HEK293T (cell line): Measurements from ENCODE around the gene CUEDC1.

ENCODE experiments used
- CTCF ChIA-PET: fragments of 350-600 bp; formaldehyde crosslinking; extraction: SDS; loops from one replicate; lab custom pipeline; 2021; ENCODE audit warnings: antibody characterized with exemption, inconsistent platforms; lab: Yijun Ruan, JAX
- POLR2A ChIA-PET: fragments of 350-600 bp; formaldehyde crosslinking; extraction: SDS; loops from one replicate; lab custom pipeline; 2020; ENCODE audit warnings: antibody characterized with exemption, inconsistent platforms; lab: Yijun Ruan, JAX
- DNase-seq: peaks from one replicate; pipeline ENCODE4 v3.0.0; 2012; ENCODE audit warnings: mixed read lengths; ENCODE audit errors: extremely low spot score
- ARNT ChIP-seq: fragments of 450-650 bp; IDR thresholded peaks from 2 replicates; pipeline ENCODE4 v1.6.1; 2017; ENCODE audit warnings: mild to moderate bottlenecking
- BHLHE40 ChIP-seq: fragments of 450-650 bp; IDR thresholded peaks from 2 replicates; pipeline ENCODE4 v1.6.1; 2016; ENCODE audit warnings: mild to moderate bottlenecking, moderate library complexity, borderline replicate concordance
- CTBP1 ChIP-seq: fragments of 450-650 bp; IDR thresholded peaks from 2 replicates; pipeline ENCODE4 v1.6.1; 2016; ENCODE audit warnings: borderline replicate concordance
- ELF4 ChIP-seq: fragments of 450-650 bp; IDR thresholded peaks from 2 replicates; pipeline ENCODE4 v1.6.1; 2017; ENCODE audit warnings: antibody characterized with exemption
- FOXA1 ChIP-seq: fragments of 450-650 bp; IDR thresholded peaks from 2 replicates; pipeline ENCODE4 v1.6.1; 2016; ENCODE audit warnings: mild to moderate bottlenecking
- FOXK2 ChIP-seq: fragments of 450-650 bp; IDR thresholded peaks from 2 replicates; pipeline ENCODE4 v1.6.1; 2016; ENCODE audit warnings: mild to moderate bottlenecking
- FOXM1 ChIP-seq: fragments of 450-650 bp; IDR thresholded peaks from 2 replicates; pipeline ENCODE4 v1.6.1; 2017; ENCODE audit warnings: mild to moderate bottlenecking, borderline replicate concordance
- HDGF ChIP-seq: fragments of 450-650 bp; IDR thresholded peaks from 2 replicates; pipeline ENCODE4 v1.6.1; 2017; ENCODE audit warnings: antibody characterized with exemption, borderline replicate concordance
- L3MBTL2 ChIP-seq: fragments of 450-650 bp; conservative IDR thresholded peaks from 2 replicates; pipeline ENCODE4 v1.6.1; 2016; ENCODE audit warnings: mild to moderate bottlenecking
- LEF1 ChIP-seq: fragments of 450-650 bp; IDR thresholded peaks from 2 replicates; pipeline ENCODE4 v1.6.1; 2017; ENCODE audit warnings: mild to moderate bottlenecking, borderline replicate concordance
- NFRKB ChIP-seq: fragments of 450-650 bp; IDR thresholded peaks from 2 replicates; pipeline ENCODE4 v1.6.1; 2016; ENCODE audit warnings: mild to moderate bottlenecking, moderate library complexity
- PKNOX1 ChIP-seq: fragments of 450-650 bp; IDR thresholded peaks from 2 replicates; pipeline ENCODE4 v1.6.1; 2016
- SP1 ChIP-seq: fragments of 450-650 bp; IDR thresholded peaks from 2 replicates; pipeline ENCODE4 v1.6.1; 2017
- SUZ12 ChIP-seq: fragments of 450-650 bp; IDR thresholded peaks from 2 replicates; pipeline ENCODE4 v1.6.1; 2016; ENCODE audit warnings: mild to moderate bottlenecking
- TARDBP ChIP-seq: fragments of 450-650 bp; IDR thresholded peaks from 2 replicates; pipeline ENCODE4 v1.6.1; 2016
- ZNF384 ChIP-seq: fragments of 450-650 bp; IDR thresholded peaks from 2 replicates; pipeline ENCODE4 v1.6.1; 2016

Gene CUEDC1

GRCh38 chr17:57855391-57856035 is 99.7 kb downstream of the CUEDC1 start:
- POLR2A ChIA-PET = interaction anchor here (0.9 to 2.0 kb wide), 3 partner anchors 130 to 152 kb away, joined by 4 to 10 read pairs (median 5); partner anchors contain the start of gene SRSF1
- TF ChIP-seq FOXA1 (no peak), PKNOX1 (no peak), LEF1 (no peak), ARNT (no peak), FOXK2 (no peak), CTBP1 (no peak), SP1 (no peak), BHLHE40 (no peak), HDGF (no peak), ELF4 (no peak), L3MBTL2 (no peak), FOXM1 (no peak), ZNF384 (no peak), TARDBP (no peak)
- DNase-seq = no peak
- CTCF ChIA-PET = interaction anchor here (1.6 to 7.6 kb wide), 2 partner anchors 22 to 141 kb away, joined by 5 to 84 read pairs; no protein-coding TSS in a partner anchor

GRCh38 chr17:57853695-57854094 is 101.5 kb downstream of the CUEDC1 start:
- ChIA-PET POLR2A (interaction anchor here (2.0 kb wide), 1 partner anchor 153 kb away, joined by 10 read pairs; the partner anchor contains the start of gene SRSF1), CTCF (interaction anchor here (7.6 kb wide), 1 partner anchor 143 kb away, joined by 84 read pairs; no protein-coding TSS in a partner anchor)
- DNase-seq = no peak
- TF ChIP-seq PKNOX1 = no peak
- no peak for TF ChIP-seq BHLHE40
- TF ChIP-seq HDGF = no peak
- no peak for TF ChIP-seq L3MBTL2
- TF ChIP-seq SUZ12 = no peak
- TF ChIP-seq ELF4 = no peak

GRCh38 chr17:57852955-57853328 is 102.3 kb downstream of the CUEDC1 start:
- CTCF ChIA-PET = interaction anchor here (0.8 to 2.2 kb wide), 3 partner anchors 69 to 283 kb away, joined by 3 to 10 read pairs (median 3); no protein-coding TSS in a partner anchor
- no peak for DNase-seq
- TF ChIP-seq CTBP1 = no peak
- TF ChIP-seq FOXK2 = no peak
- TF ChIP-seq HDGF = no peak
- TF ChIP-seq FOXA1 = no peak
- TF ChIP-seq SP1 = no peak
- no peak for TF ChIP-seq NFRKB
- no peak for TF ChIP-seq PKNOX1
- TF ChIP-seq L3MBTL2 = no peak
- TF ChIP-seq BHLHE40 = no peak
- no peak for TF ChIP-seq SUZ12
- no peak for TF ChIP-seq TARDBP
- TF ChIP-seq ARNT = no peak
- no peak for TF ChIP-seq ELF4
- no peak for TF ChIP-seq FOXM1
- TF ChIP-seq ZNF384 = no peak
- POLR2A ChIA-PET = interaction anchor here (1.0 kb wide), 1 partner anchor 154 kb away, joined by 4 read pairs; the partner anchor contains the start of gene SRSF1

- TF ChIP-seq FOXM1 (no peak), LEF1 (no peak)
- DNase-seq = no peak
- ChIA-PET POLR2A (interaction anchor here (0.8 to 3.3 kb wide), 7 partner anchors 22 to 262 kb away, joined by 3 to 25 read pairs (median 4); partner anchors contain the start of gene SRSF1), CTCF (interaction anchor here (0.8 to 2.2 kb wide), 3 partner anchors 68 to 284 kb away, joined by 3 to 10 read pairs (median 3); no protein-coding TSS in a partner anchor)
Observed at GRCh38 chr17:57852092-57852954, 102.9 kb downstream of the CUEDC1 start.

- TF ChIP-seq L3MBTL2 (peak; percentile 80), PKNOX1 (peak; percentile 35; the same call in 1 of the 2 replicates), ELF4 (peak; percentile 95), FOXA1 (no peak), ARNT (peak; percentile 83), FOXM1 (peak; percentile 97), NFRKB (no peak), SP1 (no peak)
- POLR2A ChIA-PET = interaction anchor here (0.7 to 3.3 kb wide), 18 partner anchors 9 to 245 kb away, joined by 3 to 25 read pairs (median 4); partner anchors contain the start of genes SRSF1 and VEZF1
- CTCF ChIA-PET = interaction anchor here (0.6 to 2.3 kb wide), 3 partner anchors 9 to 16 kb away, joined by 4 to 10 read pairs (median 9); no protein-coding TSS in a partner anchor
- peak; percentile 97 for DNase-seq
Observed at GRCh38 chr17:57849874-57850754, 105.1 kb downstream of the CUEDC1 start, which contains the start of gene MRPS23. Gene MRPS23, minus strand, starts transcription at chr17:57850044. Its CDS starts 34 bp downstream, at chr17:57850010.
